GM18873 (cell line): Measurements from ENCODE around the gene LRGUK.
"Not testable (repeated sequence)": the region's sequence is repeated elsewhere in the genome, so short reads cannot be mapped to it uniquely, and the experiment has no call there.

Experiments used
- ATAC-seq: cut with Tn5 transposase; IDR thresholded peaks from one replicate; pipeline ENCODE4 v1.9.1; 2021; ENCODE audit warnings: mild to moderate bottlenecking, moderate library complexity, moderate number of reproducible peaks; ENCODE audit not compliant: unreplicated experiment, low FRiP score

LRGUK gene

DNA sequence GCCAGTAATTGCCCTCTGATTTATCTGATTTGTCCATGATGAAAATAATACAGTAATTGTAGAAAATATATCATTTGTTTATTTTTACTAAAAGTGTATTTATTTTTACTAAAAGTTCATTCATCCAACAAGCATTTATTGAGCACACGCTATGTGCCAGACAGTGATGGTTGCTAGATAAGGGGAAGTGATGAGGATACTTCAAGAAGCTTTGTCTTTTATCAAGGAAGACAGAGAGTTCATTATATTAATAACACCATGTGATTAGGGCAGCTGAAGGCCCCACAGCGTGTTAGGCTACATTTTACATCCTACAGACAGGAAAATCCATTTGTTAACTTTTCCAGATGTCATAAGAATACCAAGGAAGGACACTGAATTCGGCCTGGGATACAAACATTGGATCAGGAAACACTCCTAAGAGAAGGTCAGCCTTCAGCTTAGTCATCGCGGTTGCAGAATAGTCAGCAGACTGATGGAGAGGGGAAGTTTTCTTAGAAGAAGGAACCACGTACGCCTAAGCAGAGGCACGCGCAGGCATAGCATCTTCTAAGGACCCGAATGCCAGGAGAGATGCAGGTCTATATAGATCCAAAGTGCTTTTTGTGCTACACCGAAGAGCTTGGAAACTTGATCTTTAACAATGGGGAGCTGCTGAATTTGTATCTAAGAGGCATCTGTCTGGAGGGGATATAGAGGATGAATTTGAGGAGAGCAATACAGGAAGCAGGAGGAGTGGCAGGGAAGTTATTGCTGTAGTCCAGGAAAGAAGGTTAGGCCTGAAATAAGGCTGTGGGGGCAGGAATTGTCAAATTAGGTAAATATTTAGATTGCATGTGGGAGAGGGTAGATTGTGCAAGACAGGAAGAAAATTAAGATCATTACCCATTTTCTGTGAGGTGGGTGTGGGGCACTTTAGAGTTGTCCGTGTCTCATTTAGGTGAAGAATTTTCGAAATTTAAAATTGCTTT, 85.7 kb downstream of the LRGUK start:
- ATAC-seq, result no peak

GRCh38 chr7:134220236-134220635, 93.1 kb downstream of the LRGUK start:
- no peak for ATAC-seq

- ATAC-seq, result not testable (repeated sequence)
Measured at GRCh38 chr7:134231296-134231695, 104.2 kb downstream of the LRGUK start.

DNA sequence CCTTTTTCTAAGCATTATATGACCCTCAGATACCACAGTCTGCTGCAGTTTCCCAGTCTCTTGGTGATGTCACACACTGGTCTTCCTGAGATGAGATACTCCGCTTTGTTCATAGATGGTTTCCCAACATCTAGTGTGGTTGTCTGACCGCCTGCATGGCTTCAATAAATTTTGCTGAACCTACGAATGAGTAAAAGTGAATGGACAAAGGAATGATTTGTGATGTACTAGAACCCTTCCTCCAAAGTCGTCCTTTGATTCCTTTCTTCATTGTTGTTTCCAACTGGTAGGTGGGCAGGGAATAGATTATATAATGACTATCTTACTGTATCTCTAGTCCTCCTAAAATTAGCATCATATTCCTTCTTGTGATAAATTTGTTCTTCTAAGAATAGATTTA, 107.1 kb downstream of the LRGUK start:
- ATAC-seq, result no peak

DNA sequence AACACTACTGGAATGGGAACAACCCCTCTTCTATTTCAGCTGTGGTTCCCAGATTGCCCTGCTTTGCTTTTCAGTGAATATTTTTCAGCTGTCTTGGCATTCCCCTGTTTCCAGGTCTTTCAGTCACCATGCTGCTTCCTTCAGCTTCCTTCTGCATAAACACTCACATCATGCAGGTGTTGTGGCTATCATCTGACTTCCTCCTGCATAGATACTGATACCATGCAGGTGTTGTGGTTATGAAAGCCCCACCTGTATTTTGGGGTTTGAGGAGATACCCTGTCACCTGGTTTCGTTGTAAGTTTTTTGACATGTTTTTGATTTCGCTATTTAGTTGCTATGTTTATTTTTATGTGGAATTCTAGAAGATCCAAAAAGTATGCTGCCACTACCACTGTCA, 118.1 kb downstream of the LRGUK start:
- no peak for ATAC-seq

GRCh38 chr7:134246347-134246746, 119.2 kb downstream of the LRGUK start:
- ATAC-seq, result no peak

GRCh38 chr7:134246761-134247160, 119.6 kb downstream of the LRGUK start:
- ATAC-seq, result no peak

GRCh38 chr7:134248196-134248595, 121.1 kb downstream of the LRGUK start:
- ATAC-seq, result no peak

DNA sequence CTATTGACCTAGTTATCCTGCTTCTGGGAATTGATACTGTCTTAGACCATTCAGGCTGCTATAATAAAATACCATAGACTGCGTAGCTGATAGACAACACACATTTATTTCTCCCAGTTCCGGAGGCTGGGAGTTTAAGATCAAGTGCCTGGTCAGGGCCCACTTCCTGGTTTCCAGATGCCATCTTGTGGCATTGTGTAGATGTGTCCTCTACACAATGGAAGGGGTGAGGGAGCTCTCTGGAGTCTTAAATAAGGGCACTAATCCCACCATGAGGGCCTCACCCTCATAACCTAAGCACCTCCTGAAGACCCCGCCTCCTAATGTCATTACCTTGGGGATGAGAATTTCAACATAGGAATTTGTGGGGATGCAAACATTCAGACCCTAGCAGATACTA, 127.2 kb downstream of the LRGUK start:
- no peak for ATAC-seq

DNA sequence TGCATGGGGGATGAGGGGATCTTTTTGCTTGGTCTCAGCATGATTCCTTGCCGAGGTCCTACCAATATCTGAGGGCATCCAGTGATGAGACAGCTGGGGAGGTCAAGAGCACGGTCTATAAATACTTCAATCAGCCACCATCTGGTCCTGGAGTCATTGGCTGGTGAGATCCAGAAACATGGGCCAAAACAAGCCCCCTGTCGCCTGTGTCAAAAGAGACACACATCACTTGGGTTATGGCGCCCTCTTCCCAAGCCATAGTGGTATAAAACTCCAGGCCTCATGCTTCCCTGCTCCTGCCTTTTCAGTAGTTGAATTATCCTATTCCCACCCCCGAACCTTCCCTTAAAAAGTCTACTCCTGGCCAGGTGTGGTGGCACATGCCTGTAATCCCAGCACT, 128.7 kb downstream of the LRGUK start:
- no peak for ATAC-seq

DNA sequence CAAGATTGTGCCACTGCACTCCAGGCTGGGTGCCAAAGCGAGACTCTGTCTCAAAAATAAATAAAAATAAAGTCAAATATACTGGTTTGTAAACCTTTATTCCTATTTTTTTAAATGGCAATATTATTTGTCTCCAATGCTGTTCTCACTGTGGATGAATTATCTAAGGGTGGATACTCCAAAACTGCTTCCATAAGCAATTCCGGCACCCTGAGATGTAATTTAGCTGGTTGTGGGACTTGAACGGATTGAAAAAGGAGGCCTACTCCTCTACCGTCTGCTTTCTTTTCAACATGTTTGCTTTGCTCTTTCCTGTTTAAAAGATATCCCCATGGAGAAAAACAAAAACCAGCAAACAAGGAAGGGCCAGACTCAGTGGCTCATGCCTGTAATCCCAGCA, 135.2 kb downstream of the LRGUK start:
- no peak for ATAC-seq

DNA sequence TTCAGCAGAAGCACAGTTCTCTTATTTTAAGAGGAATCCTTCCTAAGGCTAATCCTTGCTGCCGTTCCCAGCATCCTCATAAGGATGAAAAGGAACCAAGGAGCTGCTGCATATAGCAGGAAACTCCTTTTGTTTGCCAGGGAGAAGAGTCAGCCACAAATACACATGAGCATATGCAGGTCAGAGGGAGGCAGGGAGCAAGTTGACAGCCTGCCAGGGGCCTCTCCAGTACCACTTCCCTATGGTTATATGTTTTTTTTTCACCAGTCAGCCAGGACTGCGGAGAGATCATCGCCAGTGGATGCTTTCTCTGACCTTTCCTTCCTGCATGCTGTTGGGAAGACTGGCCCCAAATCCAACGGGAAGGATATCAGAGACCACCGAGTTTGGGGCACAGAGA, 149.8 kb downstream of the LRGUK start:
- no peak for ATAC-seq

- ATAC-seq, result no peak
Measured at GRCh38 chr7:134278502-134279153, 151.5 kb downstream of the LRGUK start.

- no peak for ATAC-seq
Measured at GRCh38 chr7:134279336-134279735, 152.2 kb downstream of the LRGUK start.

GRCh38 chr7:134279898-134280297, 152.8 kb downstream of the LRGUK start:
- no peak for ATAC-seq

DNA sequence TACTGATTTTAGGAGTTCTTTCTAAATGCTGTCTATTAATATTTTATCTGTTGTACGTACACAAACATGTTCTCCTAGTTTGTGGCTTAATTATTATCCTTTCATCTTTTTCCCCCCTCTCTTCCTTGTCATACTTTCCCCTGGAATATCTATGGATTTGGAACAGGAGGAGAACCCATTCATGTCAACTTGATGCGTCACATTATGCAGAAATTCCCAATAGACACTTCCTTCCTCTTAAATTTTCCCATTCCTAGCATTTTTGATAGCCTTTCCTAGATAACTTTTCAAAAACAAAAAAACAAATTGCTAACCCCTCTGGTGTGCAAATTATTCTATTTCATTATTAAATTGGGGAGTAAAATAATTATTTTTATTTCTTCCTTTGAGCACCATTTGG, 153.4 kb downstream of the LRGUK start:
- no peak for ATAC-seq

DNA sequence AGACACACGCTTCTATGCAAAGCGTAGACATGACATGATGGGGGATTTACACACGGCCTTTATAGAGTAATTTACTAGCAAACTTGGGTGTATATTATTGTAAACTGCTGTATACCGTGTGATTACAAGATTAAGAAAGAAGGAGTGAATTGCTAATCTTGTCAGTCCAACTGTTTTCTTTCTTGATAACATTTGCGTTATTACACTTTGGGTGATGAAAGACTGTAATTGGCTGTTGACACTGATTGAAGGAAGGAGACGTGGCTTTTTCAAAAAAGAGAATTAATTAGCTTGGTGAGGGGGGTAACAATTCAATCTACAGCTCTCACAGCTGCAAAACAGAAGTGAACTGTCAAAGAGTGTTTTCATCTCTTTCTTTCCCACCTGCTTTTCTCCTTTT, 156.9 kb downstream of the LRGUK start:
- ATAC-seq, result no peak

DNA sequence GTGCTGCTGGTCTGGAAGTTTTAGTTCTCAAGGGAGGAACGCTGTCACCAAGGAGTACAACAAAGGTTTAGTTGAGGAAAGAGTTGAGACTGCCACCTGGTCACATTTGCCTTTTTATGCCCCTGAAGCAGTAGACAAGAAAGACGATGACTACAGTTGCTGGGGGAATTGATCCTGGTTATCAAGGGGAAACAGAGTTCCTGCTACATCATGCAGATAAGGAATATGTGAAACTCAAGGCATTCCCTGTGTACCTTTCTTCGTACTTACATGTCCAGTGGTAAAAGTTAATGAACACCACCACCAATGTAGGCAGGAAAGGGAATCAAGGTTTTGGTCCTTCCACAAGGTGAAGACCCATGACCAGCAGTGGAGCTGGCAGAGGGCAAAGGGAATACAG, 157.8 kb downstream of the LRGUK start:
- no peak for ATAC-seq

- no peak for ATAC-seq
Measured at GRCh38 chr7:134287916-134288659, 160.9 kb downstream of the LRGUK start.

GRCh38 chr7:134289423-134289822, 162.3 kb downstream of the LRGUK start:
- no peak for ATAC-seq

DNA sequence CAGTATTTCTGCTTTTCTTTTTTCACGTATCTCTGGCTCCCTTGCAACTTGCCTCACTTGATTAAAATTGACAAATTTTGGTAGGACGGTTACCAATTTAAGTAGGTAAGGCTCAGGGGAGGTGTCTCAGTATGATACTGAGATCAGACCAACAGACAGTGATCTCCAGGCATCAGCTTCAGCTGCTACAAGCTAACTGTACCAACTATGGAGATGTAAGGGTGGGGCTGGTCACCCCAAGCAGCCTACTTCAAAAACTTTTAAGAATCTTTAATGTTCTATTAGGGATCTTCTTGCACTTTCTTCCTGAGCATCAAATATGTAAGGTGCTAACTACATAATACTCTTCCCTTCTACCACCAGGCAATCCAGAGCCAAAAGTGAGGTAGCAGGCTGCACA, 162.7 kb downstream of the LRGUK start:
- ATAC-seq, result no peak
